ENCODE data around the gene CCL4.

- TF ChIP-seq, protein P1, sequence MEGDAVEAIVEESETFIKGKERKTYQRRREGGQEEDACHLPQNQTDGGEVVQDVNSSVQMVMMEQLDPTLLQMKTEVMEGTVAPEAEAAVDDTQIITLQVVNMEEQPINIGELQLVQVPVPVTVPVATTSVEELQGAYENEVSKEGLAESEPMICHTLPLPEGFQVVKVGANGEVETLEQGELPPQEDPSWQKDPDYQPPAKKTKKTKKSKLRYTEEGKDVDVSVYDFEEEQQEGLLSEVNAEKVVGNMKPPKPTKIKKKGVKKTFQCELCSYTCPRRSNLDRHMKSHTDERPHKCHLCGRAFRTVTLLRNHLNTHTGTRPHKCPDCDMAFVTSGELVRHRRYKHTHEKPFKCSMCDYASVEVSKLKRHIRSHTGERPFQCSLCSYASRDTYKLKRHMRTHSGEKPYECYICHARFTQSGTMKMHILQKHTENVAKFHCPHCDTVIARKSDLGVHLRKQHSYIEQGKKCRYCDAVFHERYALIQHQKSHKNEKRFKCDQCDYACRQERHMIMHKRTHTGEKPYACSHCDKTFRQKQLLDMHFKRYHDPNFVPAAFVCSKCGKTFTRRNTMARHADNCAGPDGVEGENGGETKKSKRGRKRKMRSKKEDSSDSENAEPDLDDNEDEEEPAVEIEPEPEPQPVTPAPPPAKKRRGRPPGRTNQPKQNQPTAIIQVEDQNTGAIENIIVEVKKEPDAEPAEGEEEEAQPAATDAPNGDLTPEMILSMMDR (IDR thresholded peaks at IDR 0.05) = no peak
- TF ChIP-seq, protein P2, sequence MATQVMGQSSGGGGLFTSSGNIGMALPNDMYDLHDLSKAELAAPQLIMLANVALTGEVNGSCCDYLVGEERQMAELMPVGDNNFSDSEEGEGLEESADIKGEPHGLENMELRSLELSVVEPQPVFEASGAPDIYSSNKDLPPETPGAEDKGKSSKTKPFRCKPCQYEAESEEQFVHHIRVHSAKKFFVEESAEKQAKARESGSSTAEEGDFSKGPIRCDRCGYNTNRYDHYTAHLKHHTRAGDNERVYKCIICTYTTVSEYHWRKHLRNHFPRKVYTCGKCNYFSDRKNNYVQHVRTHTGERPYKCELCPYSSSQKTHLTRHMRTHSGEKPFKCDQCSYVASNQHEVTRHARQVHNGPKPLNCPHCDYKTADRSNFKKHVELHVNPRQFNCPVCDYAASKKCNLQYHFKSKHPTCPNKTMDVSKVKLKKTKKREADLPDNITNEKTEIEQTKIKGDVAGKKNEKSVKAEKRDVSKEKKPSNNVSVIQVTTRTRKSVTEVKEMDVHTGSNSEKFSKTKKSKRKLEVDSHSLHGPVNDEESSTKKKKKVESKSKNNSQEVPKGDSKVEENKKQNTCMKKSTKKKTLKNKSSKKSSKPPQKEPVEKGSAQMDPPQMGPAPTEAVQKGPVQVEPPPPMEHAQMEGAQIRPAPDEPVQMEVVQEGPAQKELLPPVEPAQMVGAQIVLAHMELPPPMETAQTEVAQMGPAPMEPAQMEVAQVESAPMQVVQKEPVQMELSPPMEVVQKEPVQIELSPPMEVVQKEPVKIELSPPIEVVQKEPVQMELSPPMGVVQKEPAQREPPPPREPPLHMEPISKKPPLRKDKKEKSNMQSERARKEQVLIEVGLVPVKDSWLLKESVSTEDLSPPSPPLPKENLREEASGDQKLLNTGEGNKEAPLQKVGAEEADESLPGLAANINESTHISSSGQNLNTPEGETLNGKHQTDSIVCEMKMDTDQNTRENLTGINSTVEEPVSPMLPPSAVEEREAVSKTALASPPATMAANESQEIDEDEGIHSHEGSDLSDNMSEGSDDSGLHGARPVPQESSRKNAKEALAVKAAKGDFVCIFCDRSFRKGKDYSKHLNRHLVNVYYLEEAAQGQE (IDR thresholded peaks at IDR 0.05; ENCODE audit: insufficient read depth in 1 of 2, low read depth in 2 of 2, low read length in 1 of 2) = no peak
- TF ChIP-seq POLR2AphosphoS5 (IDR thresholded peaks at IDR 0.05; ENCODE audit: low read depth, low read length) = no peak
- TF ChIP-seq TCF7L2 (IDR thresholded peaks at IDR 0.05; ENCODE audit: low read depth, low read length) = no peak
Observed at GRCh38 chr17:36117505-36118382, 14.1 kb downstream of the CCL4 start.
